IMR-90 (cell line): ENCODE results near the gene PSG5. TPM values are rescaled to one million over a fixed set of nuclear protein-coding genes. Genes with fewer than 3 reads are reported as not detected.
"Not testable (repeated sequence)": the region's sequence is repeated elsewhere in the genome, so short reads cannot be mapped to it uniquely, and the experiment has no call there.

ENCODE experiments used
- ATAC-seq: fragments of 200-7000 bp; cut with Tn5 transposase; 2 replicates; pipeline ENCODE4 v1.9.1; 2020; ENCODE audit warnings: low read depth, mild to moderate bottlenecking, moderate library complexity
- BruUV-seq: library from RNA; stranded (reverse); fragments of 400-500 nt; replicated peaks from 2 replicates; lab custom pipeline; 2021; lab: Mats Ljungman, UMichigan
- CTCF ChIA-PET: fragments of 300-600 bp; formaldehyde crosslinking; extraction: SDS; loops from one replicate; lab custom pipeline; 2021; ENCODE audit warnings: antibody characterized with exemption; lab: Yijun Ruan, JAX
- POLR2A ChIA-PET: fragments of 300-600 bp; sonication (Branson Sonifier 250); formaldehyde crosslinking; loops from one replicate; lab custom pipeline; 2022; ENCODE audit warnings: antibody characterized with exemption; ENCODE audit not compliant: unreplicated experiment; lab: Charles Lee
- DNase-seq: peaks from one replicate; pipeline ENCODE4 v3.0.0; 2013
- H2AFZ ChIP-seq: replicated peaks from 2 replicates; pipeline ENCODE3; 2013; ENCODE audit warnings: low read length, mild to moderate bottlenecking; ENCODE audit not compliant: poor library complexity
- H2AK5ac ChIP-seq: 2 replicates; pipeline ENCODE4 v1.6.1; 2013; ENCODE audit warnings: low read depth, low read length, inconsistent platforms
- H2AK9ac ChIP-seq: replicated peaks from 2 replicates; pipeline ENCODE3; 2013; ENCODE audit warnings: mild to moderate bottlenecking, low read depth, low read length, moderate library complexity; ENCODE audit not compliant: poor library complexity
- H2BK120ac ChIP-seq: 2 replicates; pipeline ENCODE4 v1.6.1; 2013; ENCODE audit warnings: low read depth, low read length, inconsistent platforms
- H2BK15ac ChIP-seq: 3 replicates; pipeline ENCODE4 v1.6.1; 2013; ENCODE audit warnings: low read depth, low read length, inconsistent platforms
- H2BK20ac ChIP-seq: 2 replicates; pipeline ENCODE4 v1.6.1; 2013; ENCODE audit warnings: low read depth, mild to moderate bottlenecking, inconsistent platforms, low read length, moderate library complexity
- H2BK5ac ChIP-seq: 2 replicates; pipeline ENCODE4 v1.6.1; 2013; ENCODE audit warnings: mild to moderate bottlenecking, low read depth, low read length, inconsistent platforms; ENCODE audit not compliant: poor library complexity, severe bottlenecking
- H3K14ac ChIP-seq: replicated peaks from 2 replicates; pipeline ENCODE4 v1.6.1; 2013; ENCODE audit warnings: low read depth, low read length, inconsistent platforms
- H3K18ac ChIP-seq: 2 replicates; pipeline ENCODE4 v1.6.1; 2013; ENCODE audit warnings: low read depth, low read length, control low read depth
- H3K23ac ChIP-seq: 2 replicates; pipeline ENCODE4 v1.6.1; 2013; ENCODE audit warnings: low read depth, low read length, inconsistent platforms
- H3K27ac ChIP-seq: 2 replicates; pipeline ENCODE4 v1.5.1; 2013; ENCODE audit warnings: mild to moderate bottlenecking, control low read depth, low read length; ENCODE audit not compliant: insufficient read depth
- H3K27me3 ChIP-seq: 2 replicates; pipeline ENCODE4 v1.6.1; 2013; ENCODE audit warnings: low read length; ENCODE audit not compliant: control insufficient read depth, insufficient read depth
- H3K36me3 ChIP-seq: 2 replicates; pipeline ENCODE4 v1.6.1; 2013; ENCODE audit warnings: low read length, mixed read lengths; ENCODE audit not compliant: control insufficient read depth, insufficient read depth
- H3K4ac ChIP-seq: 2 replicates; pipeline ENCODE4 v1.6.1; 2013; ENCODE audit warnings: low read depth, low read length, inconsistent platforms
- H3K4me1 ChIP-seq: 2 replicates; pipeline ENCODE4 v1.6.1; 2013; ENCODE audit warnings: low read length, mixed read lengths; ENCODE audit not compliant: control insufficient read depth, insufficient read depth
- H3K4me2 ChIP-seq: 2 replicates; pipeline ENCODE4 v1.6.1; 2013; ENCODE audit warnings: low read depth, mild to moderate bottlenecking, control low read depth, low read length, moderate library complexity
- H3K4me3 ChIP-seq: 2 replicates; pipeline ENCODE4 v1.5.1; 2013; ENCODE audit warnings: low read depth, mild to moderate bottlenecking, control low read depth, low read length, moderate library complexity; ENCODE audit not compliant: insufficient read depth
- H3K56ac ChIP-seq: 2 replicates; pipeline ENCODE4 v1.6.1; 2013; ENCODE audit warnings: low read length, inconsistent platforms; ENCODE audit not compliant: insufficient read depth; ENCODE audit errors: extremely low read depth
- H3K79me1 ChIP-seq, 2 experiments: 2 replicates each; pipeline ENCODE4 v1.6.1; 2013; ENCODE audit warnings: low read length in 2 of 2, inconsistent platforms in 1 of 2, low read depth in 1 of 2
- H3K9ac ChIP-seq: 2 replicates; pipeline ENCODE4 v1.6.1; 2013; ENCODE audit warnings: low read depth, low read length, control low read depth
- H3K9me1 ChIP-seq: 2 replicates; pipeline ENCODE4 v1.6.1; 2013; ENCODE audit warnings: low read length, inconsistent platforms; ENCODE audit not compliant: insufficient read depth
- H3K9me3 ChIP-seq: 2 replicates; pipeline ENCODE4 v1.6.1; 2013; ENCODE audit warnings: low read length; ENCODE audit not compliant: control insufficient read depth, insufficient read depth
- H4K20me1 ChIP-seq: 2 replicates; pipeline ENCODE4 v1.6.1; 2013; ENCODE audit warnings: low read length, inconsistent platforms; ENCODE audit not compliant: insufficient read depth
- H4K5ac ChIP-seq: 2 replicates; pipeline ENCODE4 v1.6.1; 2013; ENCODE audit warnings: mild to moderate bottlenecking, low read depth, low read length, control low read depth
- H4K8ac ChIP-seq, 2 experiments: 2 replicates each; pipeline ENCODE4 v1.6.1; 2013; ENCODE audit warnings: low read depth in 2 of 2, low read length in 2 of 2, control low read depth in 1 of 2, inconsistent platforms in 1 of 2
- H4K91ac ChIP-seq: 2 replicates; pipeline ENCODE4 v1.6.1; 2013; ENCODE audit warnings: low read depth, low read length, inconsistent platforms; ENCODE audit not compliant: insufficient read depth
- CTCF ChIP-seq: conservative IDR thresholded peaks from 2 replicates; pipeline ENCODE4 v1.5.1; 2012; ENCODE audit warnings: mild to moderate bottlenecking, low read depth, low read length, improper control_type of control experiment
- RAD21 ChIP-seq: IDR thresholded peaks from 2 replicates; pipeline ENCODE4 v1.6.1; 2012; ENCODE audit warnings: low read length, improper control_type of control experiment
- SMC3 ChIP-seq: fragments of 150-350 bp; IDR thresholded peaks from 2 replicates; pipeline ENCODE4 v1.6.1; 2016; ENCODE audit warnings: low read depth, mild to moderate bottlenecking, antibody characterized with exemption, low read length, moderate library complexity
- WGBS, 2 experiments: methylation state at CpG; one replicate each; pipeline versions ENCODE4 v1.1.5 to v1.1.7; 2013; ENCODE audit warnings: missing lambda C conversion rate in 2 of 2; ENCODE audit not compliant: insufficient read length in 1 of 2; ENCODE audit errors: extremely low coverage in 2 of 2; 5-methylcytosine and 5-hydroxymethylcytosine counted together
- dilution Hi-C: fragments of 300-500 bp; cut with HindIII; formaldehyde crosslinking; loops from one replicate; pipeline ENCODE4 v1.14.3; 2018; ENCODE audit warnings: low sequenced_read_pairs; ENCODE audit not compliant: unreplicated experiment
- in situ Hi-C: fragments of 300-500 bp; cut with MboI; formaldehyde crosslinking; loops from 3 replicates; pipeline ENCODE4 v1.14.3; 2019; ENCODE audit warnings: low sequenced_read_pairs, inconsistent platforms, mixed read lengths
- intact Hi-C: fragments of 100-400 bp; cut with micrococcal nuclease; formaldehyde crosslinking; loops from 2 replicates; pipeline ENCODE4 v1.10.0; 2022
- polyA plus RNA-seq, 3 experiments: library from polyadenylated mRNA; depleted of rRNA; stranded (reverse); fragments of >200 nt; gene quantifications; 2 replicates each; pipeline ENCODE4 v1.2.3, GENCODE V29; 2012; ENCODE audit warnings: low replicate concordance in 1 of 3
- total RNA-seq: library from RNA; depleted of rRNA; stranded (reverse); fragments of >200 nt; gene quantifications from 2 replicates; pipeline ENCODE4 v1.2.3, GENCODE V29; 2012

PSG5 gene
- total and polyA plus RNA-seq, 2 of the 4 experiments (the other 2 are of a cell fraction), result 50.7 to 75.9 TPM

GRCh38 chr19:43188092-43188491, 1.8 kb upstream of the PSG5 start:
- Histone ChIP-seq H3K4me1 (peaks cover 13% of the 10 kb centered on the region), H3K9me1 (peaks cover 16% of the 10 kb centered on the region), H2BK5ac (peak overlapping the region; percentile 96), H2AK5ac (peak overlapping the region; percentile 42), H4K91ac (peak overlapping the region; percentile 74), H3K4ac (peak overlapping the region; percentile 99), H4K8ac (peak overlapping the region; percentile 28 to 90; a peak in 1 of 4 replicates), H2BK120ac (peak overlapping the region; percentile 98), H3K79me1 (peaks cover 16 to 29% of the 10 kb centered on the region in 2 experiments), H2BK20ac (peak overlapping the region; percentile 80)
- H3K4me2 ChIP-seq, H3K14ac ChIP-seq, H2AK9ac ChIP-seq, H3K36me3 ChIP-seq, H3K9ac ChIP-seq, H3K18ac ChIP-seq, H3K4me3 ChIP-seq, DNase-seq, H4K20me1 ChIP-seq, H3K56ac ChIP-seq, H3K23ac ChIP-seq, H3K27me3 ChIP-seq, H3K9me3 ChIP-seq, POLR2A ChIA-PET, H2AFZ ChIP-seq, intact Hi-C loops, dilution Hi-C loops, H4K5ac ChIP-seq, CTCF ChIA-PET, H3K27ac ChIP-seq, H2BK15ac ChIP-seq, ATAC-seq, in situ Hi-C loops, BruUV-seq: not testable (repeated sequence)
- WGBS, 2 experiments, result 80% methylated on average over 1 of the region's 9 CpGs; no CpG with 5 or more reads in 1 of the 2 experiments
- TF ChIP-seq SMC3 (peak; percentile 31; the same call in 1 of the 2 replicates), CTCF (peak; percentile 32), RAD21 (peak; percentile 50)
